ENCODE results near the gene PCGF3.

DNA sequence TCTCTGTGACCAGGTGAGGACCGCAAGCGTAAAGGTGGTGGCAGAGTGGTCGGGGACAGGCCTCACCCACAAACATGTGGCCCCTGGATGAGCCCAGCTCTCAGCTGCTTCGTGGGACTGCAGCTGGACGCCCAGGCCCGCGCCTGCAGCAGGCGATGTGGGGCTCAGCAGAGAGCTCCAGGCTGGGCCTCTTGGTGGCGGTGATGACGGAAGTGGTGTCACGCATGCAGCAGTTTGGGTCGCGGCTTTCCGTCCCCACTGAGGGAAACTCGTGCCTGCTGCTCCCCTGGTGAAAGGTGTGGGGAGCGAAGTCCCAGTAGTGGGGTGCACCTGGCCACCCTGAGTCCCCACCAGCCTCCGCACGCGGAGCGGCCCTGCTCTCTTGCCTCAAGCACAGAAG is 26.9 kb downstream of the PCGF3 start:
- TF ChIP-seq, protein P1, sequence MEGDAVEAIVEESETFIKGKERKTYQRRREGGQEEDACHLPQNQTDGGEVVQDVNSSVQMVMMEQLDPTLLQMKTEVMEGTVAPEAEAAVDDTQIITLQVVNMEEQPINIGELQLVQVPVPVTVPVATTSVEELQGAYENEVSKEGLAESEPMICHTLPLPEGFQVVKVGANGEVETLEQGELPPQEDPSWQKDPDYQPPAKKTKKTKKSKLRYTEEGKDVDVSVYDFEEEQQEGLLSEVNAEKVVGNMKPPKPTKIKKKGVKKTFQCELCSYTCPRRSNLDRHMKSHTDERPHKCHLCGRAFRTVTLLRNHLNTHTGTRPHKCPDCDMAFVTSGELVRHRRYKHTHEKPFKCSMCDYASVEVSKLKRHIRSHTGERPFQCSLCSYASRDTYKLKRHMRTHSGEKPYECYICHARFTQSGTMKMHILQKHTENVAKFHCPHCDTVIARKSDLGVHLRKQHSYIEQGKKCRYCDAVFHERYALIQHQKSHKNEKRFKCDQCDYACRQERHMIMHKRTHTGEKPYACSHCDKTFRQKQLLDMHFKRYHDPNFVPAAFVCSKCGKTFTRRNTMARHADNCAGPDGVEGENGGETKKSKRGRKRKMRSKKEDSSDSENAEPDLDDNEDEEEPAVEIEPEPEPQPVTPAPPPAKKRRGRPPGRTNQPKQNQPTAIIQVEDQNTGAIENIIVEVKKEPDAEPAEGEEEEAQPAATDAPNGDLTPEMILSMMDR (IDR thresholded peaks at IDR 0.05 in 4 of 5, conservative IDR thresholded peaks at IDR 0.05 in 1 of 5): no peak
- TF ChIP-seq POLR2A (IDR thresholded peaks at IDR 0.05): no peak

Measured in gastrocnemius medialis (tissue), 4 donors.